GM19438 (cell line): ENCODE data around the gene HOMER1.
"Not testable (repeated sequence)": the region's sequence is repeated elsewhere in the genome, so short reads cannot be mapped to it uniquely, and the experiment has no call there.

Experiments used
- ATAC-seq: cut with Tn5 transposase; IDR thresholded peaks from one replicate; pipeline ENCODE4 v1.9.1; 2021; ENCODE audit warnings: low read depth; ENCODE audit not compliant: unreplicated experiment

Gene HOMER1

GRCh38 chr5:79436224-79436623, 77.7 kb downstream of the HOMER1 start:
- no peak for ATAC-seq

GRCh38 chr5:79430196-79430595, 83.7 kb downstream of the HOMER1 start:
- ATAC-seq = no peak

- no peak for ATAC-seq
These were observed 90.6 kb downstream of the HOMER1 start for GRCh38 chr5:79423296-79423695.

- no peak for ATAC-seq
These were observed 93.7 kb downstream of the HOMER1 start for GRCh38 chr5:79420248-79420647.

DNA sequence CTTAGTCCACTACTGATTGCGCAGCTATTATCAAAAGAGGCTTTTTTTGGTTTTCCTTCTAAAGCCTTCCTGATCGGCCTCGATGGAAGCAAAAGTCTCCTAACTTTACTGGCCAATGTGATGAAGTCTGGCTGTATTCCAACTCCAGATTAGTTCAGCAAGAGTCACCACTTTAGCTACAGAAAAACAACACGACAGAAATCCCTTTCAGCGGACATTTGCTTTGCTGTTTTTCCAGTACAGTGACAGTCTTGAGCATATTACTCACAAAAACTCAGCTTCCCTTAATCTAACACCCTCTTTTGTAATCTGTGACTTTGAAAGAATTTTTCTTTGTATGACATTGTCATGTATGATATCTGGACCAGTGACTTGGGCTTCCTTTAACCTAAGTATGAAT, 95.7 kb downstream of the HOMER1 start:
- ATAC-seq = no peak

DNA sequence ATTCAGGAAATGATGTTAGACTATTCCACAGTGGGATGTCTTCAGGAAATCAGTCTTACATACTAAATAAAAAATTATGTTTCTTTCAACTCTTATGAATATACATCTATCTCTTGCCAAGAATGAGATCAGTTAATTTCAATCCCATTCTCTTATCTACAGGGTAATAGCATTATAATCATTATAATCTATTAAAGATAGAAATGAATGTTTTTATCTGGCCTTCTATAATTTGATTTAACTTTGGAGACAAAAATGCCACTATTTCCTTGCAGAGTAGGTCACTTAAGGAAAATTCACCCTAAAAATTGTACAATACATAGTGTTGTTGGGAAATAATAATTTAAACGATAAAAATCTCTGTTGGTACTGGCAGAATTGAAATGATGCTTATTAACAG, 96.4 kb downstream of the HOMER1 start:
- no peak for ATAC-seq

GRCh38 chr5:79416499-79416898, 97.4 kb downstream of the HOMER1 start:
- no peak for ATAC-seq

GRCh38 chr5:79413112-79413511, 100.8 kb downstream of the HOMER1 start:
- ATAC-seq = no peak

GRCh38 chr5:79408028-79408427, 105.9 kb downstream of the HOMER1 start:
- ATAC-seq = no peak

DNA sequence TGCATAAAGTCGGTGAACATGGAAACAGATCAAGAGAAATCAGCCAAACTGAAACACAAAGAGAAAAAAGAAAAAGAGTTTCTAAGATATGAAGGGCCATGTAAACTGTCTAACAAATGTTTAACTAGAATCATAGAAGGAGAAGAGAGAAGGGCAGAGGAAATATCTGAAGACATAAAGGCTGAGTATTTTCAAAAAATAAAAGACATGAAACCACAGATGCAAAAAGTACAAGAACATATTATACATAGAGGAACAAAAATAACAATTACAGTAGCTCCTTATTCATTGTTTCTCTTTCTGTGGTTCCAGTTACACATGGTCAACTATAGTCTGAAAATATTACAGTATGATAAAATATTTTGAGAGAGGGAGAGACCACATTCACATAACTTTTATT, 106.3 kb downstream of the HOMER1 start:
- no peak for ATAC-seq

- no peak for ATAC-seq
These were observed 112.7 kb downstream of the HOMER1 start for GRCh38 chr5:79401216-79401615.

- ATAC-seq = no peak
These were observed 114.9 kb downstream of the HOMER1 start for GRCh38 chr5:79399046-79399445.

GRCh38 chr5:79397080-79397479, 116.9 kb downstream of the HOMER1 start:
- ATAC-seq = no peak

DNA sequence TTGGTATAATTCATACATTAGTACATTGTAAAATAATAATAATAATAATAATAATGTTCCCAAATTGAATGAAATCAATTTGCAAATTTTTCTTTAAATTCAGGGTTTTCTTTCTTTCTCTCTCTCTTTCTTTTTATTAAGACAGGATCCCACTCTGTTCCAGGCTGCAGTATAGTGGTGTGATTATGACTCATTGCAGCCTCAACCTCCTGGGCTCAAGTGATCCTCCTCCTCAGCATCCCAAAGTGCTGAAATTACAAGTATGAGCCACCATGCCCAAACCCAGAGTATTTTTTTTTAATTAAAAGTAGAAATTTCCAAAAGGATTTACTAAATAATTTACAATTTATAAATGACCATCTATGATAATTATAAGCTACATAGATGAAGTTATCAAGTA, 117.7 kb downstream of the HOMER1 start:
- ATAC-seq = no peak

GRCh38 chr5:79395296-79395695, 118.6 kb downstream of the HOMER1 start:
- no peak for ATAC-seq

DNA sequence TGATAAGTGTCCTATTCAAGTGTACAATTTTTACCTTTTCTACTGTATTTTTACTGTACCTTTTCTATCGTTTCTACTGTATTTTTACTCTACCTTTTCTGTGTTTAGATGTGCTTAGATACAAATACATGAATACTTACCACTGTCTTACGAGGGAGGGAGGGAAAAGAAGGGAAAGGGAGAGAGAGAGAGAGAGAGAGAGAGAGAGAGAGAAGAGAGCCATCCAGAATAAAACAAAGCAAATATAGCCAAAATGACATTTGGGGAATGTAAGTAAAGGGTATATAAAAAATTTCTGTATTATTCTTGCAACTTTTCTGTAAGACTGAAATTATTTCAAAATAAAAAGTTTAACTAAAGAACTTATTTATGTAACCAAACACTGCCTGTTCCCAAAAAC, 121.2 kb downstream of the HOMER1 start:
- no peak for ATAC-seq

- ATAC-seq = no peak
These were observed 127.3 kb downstream of the HOMER1 start for GRCh38 chr5:79386679-79387078.

GRCh38 chr5:79385126-79385525, 128.8 kb downstream of the HOMER1 start:
- ATAC-seq = not testable (repeated sequence)

- no peak for ATAC-seq
These were observed 135.3 kb downstream of the HOMER1 start for GRCh38 chr5:79378510-79379186.

GRCh38 chr5:79357398-79357797, 156.5 kb downstream of the HOMER1 start:
- ATAC-seq = no peak

GRCh38 chr5:79349881-79350280, 164.1 kb downstream of the HOMER1 start:
- ATAC-seq = no peak

DNA sequence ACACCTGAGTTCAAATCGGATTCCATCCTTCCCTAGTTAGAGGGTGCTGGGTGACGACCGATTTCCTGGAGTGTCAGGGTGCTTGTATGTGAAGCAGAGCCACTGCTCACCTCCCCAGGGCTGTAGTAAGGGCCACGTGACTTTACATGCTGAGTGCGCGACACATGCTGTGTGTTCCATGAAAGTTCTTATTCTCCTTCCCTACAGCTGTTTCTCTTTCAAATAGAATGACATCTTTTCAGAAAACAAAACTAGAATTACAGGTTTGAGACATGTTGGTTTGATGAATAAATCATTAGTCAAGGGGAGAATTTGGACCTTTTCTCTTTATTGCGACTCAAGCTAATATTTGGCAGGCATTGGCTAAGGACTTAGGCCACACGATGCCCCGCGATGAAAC, 164.9 kb downstream of the HOMER1 start:
- no peak for ATAC-seq

DNA sequence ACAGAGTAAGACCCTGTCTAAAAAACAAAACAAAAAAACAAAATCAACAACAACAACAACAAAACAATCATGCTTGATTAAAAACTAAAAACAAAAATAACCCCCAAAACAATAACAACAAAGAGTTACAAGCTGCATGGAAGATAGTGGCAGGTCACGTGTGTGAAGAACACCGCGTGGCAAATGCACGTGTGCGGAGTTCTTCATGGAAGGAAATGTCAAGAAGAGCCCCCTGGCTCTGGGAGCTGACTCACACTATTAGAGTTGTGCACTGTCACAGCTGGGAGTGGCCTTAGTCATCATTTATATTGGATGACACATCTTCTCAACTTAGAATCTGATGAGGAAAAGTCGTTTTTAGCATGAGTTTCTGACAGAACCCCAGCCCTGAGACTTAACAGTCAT, 167.5 kb downstream of the HOMER1 start:
- ATAC-seq = no peak
